GM21737 (cell line): ENCODE measurements around the gene SCAMP3.
A peak's percentile ranks its signal among the peaks of the same experiment; 100 is the strongest.

Experiments
- ATAC-seq: cut with Tn5 transposase; IDR thresholded peaks from one replicate; pipeline ENCODE4 v1.9.1; 2021; ENCODE audit warnings: mild to moderate bottlenecking, moderate library complexity; ENCODE audit not compliant: unreplicated experiment

SCAMP3 gene

DNA sequence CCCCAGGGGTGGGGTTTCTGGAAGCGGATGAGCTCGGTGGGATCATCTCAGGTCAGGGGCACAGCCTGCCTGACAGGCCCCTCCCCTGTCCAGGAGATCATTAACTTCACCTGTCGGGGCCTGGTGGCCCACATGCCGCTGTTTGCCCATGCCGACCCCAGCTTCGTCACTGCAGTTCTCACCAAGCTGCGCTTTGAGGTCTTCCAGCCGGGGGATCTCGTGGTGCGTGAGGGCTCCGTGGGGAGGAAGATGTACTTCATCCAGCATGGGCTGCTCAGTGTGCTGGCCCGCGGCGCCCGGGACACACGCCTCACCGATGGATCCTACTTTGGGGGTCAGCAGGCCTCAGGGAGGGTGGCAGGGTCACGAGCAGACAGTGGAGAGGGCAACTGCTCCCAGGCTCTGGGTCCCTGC is 23.5 kb upstream of the SCAMP3 start:
- no peak for ATAC-seq

DNA sequence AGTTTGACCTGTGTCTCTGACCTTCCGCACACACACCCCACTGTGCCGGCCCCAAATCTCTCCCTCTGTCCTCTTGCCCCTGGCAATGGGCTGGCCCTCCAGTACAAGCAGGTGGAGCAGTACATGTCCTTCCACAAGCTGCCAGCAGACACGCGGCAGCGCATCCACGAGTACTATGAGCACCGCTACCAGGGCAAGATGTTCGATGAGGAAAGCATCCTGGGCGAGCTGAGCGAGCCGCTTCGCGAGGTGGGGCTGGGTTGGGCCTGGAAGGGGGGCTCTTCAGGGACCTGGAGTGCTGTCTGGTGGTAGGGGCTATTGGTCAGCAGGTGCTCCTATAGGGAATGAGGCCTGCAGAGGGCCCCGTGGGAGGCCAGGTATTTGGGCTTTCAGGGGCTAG is 22.9 kb upstream of the SCAMP3 start:
- ATAC-seq: no peak

DNA sequence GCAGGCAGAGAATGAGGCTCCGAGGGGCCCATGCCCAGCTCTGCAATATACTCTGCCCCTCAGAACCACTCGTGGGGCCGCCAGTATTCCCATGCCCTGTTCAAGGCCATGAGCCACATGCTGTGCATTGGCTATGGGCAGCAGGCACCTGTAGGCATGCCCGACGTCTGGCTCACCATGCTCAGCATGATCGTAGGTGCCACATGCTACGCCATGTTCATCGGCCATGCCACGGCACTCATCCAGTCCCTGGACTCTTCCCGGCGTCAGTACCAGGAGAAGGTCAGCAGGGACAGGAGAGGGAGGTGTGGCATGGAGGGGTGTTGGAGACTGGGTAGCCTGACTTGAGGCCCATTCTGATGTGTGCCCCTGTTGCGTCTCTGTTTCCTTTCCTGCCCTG is 22.3 kb upstream of the SCAMP3 start:
- ATAC-seq: no peak

DNA sequence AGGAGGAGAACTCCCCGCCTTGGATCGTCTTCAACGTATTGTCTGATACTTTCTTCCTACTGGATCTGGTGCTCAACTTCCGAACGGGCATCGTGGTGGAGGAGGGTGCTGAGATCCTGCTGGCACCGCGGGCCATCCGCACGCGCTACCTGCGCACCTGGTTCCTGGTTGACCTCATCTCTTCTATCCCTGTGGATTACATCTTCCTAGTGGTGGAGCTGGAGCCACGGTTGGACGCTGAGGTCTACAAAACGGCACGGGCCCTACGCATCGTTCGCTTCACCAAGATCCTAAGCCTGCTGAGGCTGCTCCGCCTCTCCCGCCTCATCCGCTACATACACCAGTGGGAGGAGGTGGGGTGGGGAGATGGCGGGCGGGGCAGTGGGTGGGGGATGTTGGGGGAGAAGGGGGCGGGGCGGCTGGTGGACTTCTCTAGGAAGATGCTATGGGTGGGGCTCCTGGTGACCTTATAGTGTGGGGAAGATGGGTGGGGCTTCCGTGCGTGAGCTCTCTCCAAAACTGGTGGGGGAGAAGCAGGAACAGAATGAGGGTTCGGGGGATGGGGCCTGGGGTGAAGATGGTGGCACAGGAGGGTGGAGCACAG is 20.4 kb upstream of the SCAMP3 start:
- ATAC-seq: no peak

DNA sequence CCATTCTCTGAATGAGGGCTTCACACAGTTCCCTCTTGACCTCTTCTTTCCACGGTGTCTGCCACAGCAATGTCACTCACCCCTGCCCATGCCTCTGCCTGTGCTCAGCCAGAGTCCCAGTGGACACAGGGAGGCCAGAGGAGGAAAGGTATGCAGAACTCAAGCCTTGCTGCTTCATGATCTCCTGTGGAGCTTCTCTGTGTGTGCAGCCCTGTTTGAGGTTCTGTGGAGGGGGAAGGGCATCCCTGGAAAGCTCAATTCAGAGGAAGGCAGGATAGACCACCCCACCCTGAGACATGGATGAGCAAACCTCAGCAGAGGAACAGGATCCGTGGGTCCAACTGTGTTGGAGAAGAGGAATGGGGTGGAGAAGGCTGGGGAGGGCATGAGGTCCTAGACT is 17.1 kb upstream of the SCAMP3 start:
- ATAC-seq: no peak

DNA sequence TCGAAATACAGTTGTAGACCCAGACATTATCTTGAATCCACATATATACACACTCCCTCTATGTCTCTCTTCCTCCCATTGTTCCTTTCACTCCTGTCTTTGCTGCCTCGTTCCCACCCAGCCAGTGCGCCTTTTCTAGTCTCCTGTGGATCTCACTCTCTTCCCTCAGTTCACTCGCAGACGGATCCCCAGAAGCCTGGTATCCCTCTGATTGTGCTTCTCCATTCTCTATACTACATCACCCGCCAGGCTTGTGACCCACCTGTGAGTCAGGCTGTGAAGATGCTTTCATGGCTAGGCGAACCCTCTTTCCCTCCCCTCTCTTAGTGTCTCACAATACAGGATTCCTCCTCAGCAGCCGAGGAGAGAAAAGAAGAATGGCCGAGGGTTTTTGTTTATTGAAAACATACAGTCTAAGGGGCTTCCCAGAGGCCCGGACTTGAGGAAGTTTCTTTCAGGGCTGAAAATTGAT is 16.6 kb upstream of the SCAMP3 start:
- no peak for ATAC-seq

DNA sequence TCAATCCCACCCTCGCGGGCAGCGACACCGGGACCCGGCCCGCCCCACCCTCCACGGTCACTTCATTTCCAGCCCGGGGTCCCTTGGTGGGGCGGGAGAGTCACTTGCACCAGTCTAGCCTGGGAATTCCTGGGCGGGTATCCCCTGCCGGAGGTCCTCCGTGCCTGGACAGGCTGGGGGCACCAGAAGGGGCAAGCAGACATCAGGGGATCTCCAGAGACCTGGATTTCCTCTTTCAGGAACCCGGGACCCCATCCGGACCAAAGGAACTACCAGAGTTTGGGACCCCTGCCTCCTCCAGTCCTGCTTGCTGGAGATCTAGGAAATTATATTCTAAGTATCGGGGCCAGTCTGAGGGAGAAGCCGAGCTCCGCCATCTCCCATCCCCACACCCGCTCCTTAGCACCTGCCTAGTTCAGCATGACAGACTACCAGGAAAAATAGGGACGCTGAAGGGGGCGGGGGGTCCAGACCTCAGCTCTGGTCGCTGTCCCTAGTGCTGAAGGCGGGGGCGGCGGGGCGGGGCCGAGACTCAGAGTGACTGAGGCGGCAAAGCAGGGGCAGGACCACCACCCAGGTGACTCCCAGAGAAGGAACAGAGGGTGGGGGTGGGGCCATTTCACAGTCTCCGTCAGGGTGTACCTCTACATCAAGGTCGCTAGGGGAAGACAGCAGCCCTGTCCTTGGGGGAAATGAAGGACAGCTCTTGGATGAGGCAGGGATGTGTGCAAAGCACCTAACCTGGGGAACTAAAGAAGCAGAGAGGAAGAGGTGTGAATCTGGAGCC is 15.9 kb upstream of the SCAMP3 start:
- no peak for ATAC-seq

DNA sequence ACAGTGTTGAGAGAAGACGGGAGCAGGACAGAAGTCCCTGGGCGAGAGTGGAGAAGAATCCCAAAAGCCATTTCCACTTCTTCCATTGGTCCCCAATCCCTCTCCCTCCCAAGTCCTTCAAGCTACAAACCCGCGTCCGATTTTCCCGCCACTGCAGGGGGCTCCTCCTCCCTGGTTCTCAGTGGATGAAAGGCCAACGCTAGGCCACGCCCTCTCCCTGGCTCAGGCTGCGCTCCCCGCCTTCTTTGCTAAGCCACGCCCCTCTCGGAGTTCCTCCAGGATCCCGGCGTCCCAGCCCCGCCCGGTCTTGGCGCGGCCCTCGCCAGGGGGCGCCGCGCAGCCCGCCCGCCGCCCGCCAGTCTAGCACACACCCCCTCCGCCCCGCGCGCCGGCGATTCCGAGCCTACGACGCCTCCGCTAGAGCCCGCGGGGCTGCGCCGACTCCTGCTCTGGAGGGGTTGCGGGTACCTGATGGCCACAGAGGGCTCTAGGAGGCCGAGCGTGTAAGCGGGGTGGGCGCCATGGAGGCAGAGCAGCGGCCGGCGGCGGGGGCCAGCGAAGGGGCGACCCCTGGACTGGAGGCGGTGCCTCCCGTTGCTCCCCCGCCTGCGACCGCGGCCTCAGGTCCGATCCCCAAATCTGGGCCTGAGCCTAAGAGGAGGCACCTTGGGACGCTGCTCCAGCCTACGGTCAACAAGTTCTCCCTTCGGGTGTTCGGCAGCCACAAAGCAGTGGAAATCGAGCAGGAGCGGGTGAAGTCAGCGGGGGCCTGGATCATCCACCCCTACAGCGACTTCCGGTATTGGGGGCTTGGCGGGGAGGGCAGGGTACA is 15.1 kb upstream of the SCAMP3 start, which contains the start of gene HCN3:
Gene HCN3 (plus strand): TSS at position 394 of the 832 bp plus-strand sequence. CDS start 128 bp downstream, at position 522.
- ATAC-seq: peak; percentile 65

DNA sequence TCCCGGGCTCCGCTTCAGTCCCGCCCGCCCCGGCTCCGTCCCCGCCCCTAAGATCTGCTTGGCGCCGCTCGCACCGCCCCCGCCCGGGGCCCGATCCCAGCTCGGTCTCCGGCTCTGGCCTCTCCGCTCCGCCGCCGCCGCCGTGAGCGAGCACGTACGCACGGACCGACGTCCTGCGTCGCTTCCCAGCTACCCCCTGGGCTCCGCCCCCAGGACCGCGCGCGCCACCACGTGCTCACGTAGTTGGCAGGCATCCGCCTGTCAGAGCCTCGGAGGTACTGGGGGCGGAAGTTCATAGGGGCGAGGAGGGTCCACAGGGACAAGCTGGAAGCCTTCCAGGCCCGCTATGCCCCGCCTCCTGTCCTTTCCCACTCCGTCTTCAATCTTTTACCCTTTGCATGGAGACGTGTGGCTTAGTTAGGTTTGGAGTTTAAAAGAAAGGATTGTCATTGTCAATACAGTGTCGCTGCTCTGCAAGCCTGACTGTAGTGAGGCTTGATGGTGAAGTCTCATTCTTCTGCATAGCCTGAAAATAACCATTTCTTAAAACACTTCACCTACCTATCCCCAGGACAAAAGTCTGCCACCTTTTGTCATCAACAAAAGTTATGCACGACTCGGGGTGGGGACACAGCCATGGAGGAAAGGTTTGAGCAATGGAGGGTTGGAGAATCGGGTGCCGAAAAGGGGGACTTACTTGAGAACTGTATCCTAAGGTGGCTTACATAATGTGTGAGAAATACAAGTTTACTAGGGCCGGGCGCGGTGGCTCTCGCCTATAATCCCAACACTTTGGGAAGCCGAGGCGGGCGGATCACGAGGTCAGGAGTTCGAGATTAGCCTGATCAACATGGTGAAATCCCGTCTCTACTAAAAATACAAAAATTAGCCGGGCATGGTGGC is 11.4 kb upstream of the SCAMP3 start, which contains the start of gene CLK2:
Gene CLK2 (minus strand): TSS at position 162 of the 903 bp plus-strand sequence. CDS start 2,527 bp downstream, outside the sequence.
- peak; percentile 78 for ATAC-seq

DNA sequence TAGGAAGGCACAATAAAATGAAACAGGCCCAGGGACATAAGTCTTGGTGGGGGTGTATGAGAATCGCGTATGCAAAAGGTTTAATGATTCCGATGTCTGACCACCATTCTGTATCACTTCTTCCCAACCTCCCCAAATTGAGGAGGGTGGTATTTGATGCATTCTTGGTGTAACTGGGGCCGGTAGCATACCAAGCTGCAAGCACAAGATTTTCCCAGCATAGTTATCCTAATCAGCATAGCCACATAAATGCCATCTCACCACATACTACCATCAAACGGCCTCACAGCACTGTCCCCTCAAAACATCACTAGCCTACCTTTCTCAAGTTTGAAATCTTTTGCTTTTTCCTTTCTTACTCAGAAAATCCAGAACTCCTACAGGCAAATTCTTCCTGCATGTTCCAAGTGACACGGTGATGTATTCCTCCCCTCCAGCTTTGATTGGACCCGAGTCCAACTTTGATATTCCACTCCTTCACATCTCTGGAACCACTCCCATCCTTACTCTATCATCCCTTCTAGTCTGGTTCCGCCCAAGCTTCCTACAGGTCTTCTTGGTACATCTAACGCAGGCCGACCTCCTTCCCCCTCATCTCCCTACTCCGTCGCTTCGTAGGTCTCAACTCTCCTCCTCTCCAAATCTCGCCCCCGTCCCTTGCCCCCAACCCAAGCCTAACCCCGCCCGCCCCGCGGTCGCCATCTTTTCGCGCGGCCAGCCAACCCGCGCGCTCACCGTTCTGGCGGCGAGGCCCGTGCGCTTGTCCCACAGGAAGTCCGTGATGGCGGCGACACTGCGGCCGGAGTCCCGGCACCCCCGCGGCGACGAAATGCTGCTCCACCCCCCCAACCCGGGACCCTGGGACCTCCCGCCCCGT is 10.5 kb upstream of the SCAMP3 start:
- ATAC-seq: peak; percentile 24

DNA sequence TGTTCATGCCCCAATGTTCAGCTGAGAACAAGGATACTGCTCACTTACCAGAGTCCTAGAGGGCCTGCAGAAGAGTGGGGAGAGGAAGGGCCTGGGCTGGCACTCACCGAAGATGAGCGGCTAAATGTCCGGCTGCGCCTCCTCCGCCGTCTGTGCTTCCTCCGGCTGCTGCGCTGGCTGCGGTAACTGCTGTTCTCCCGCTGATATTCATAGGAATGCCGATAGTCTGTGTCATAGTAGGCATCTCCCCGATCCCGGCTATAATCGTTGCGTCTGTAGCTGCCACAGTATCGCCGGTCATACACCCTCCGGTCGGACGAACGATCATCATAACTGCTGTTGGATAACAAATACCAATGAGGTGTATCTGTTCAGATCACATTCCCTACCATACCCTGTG is 7.2 kb upstream of the SCAMP3 start:
- ATAC-seq: no peak

DNA sequence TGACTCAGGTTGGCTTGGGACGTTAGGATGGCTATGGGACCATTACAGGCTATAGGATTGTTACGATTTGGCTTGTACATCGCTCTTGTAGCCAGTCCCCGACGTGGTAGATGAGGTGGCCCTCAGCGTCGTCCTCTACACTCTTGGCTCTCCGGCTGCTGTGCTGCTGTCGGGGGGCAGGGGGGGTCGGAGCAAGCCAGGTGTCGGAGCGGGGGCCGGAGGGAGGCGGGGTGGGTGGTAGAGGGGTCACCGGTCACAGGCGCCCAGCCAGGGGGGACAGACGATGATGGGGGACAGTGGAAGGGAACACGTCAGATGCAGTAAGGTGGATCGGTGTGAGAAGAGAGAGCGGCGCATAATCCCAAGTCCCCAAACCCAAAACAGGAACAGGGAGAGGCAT is 6.5 kb upstream of the SCAMP3 start:
- no peak for ATAC-seq

DNA sequence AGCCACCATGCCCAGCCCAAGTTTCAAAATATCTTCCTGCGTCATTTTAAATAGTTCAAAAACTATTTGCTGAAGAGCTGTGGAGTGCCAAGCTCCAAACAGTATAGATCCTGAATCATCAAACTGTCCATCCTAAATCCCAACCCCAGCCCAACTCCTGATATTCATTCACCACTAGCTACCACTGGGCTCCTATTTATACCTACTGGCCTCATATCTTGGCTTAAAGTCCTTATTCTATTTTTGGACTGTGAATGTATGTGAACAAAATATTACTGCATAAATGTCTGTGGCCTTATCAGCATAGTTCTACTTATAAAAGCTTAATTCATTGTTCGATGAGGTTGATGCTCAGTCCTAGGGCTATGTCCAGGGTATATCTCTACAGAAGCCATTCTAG is 5.2 kb upstream of the SCAMP3 start:
- no peak for ATAC-seq

DNA sequence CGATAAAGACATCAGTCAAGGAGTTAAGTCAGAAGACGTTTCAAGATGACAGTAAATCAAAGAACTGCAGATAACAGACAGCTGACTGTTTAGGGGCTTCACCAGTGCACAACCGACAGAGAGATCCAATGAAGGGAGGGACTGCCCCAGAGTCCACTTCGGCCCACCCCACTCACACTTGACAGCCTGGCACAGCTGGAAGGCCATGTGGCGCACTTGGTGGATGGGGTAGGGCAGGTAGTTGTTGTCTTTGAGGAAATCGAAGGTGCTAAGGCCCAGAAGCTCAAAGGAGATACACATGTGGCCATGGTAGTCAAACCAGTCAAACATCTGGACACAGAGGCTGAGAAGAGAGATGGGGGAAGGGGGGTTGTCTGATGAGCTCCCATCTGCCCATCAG is 4.4 kb upstream of the SCAMP3 start:
- no peak for ATAC-seq

DNA sequence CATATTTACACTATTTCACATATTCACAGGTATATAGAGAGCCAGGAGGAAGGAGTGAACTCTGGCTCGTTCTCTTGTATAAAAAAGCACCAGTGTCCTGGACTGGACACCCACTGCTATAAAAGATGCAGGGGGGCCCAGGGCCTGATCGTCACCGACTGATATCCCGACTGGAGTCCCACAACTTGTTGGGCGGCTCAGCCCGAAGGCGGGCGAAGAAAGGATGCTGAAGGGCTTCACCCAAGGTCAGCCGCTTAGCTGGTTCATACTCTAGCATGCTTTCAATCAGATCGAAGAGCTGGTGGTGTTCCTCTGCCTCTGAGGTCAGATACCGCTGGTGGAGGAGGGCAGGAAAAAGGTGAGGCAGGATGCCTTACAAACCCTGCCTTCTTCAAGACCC is 907 bp upstream of the SCAMP3 start:
- ATAC-seq: no peak

DNA sequence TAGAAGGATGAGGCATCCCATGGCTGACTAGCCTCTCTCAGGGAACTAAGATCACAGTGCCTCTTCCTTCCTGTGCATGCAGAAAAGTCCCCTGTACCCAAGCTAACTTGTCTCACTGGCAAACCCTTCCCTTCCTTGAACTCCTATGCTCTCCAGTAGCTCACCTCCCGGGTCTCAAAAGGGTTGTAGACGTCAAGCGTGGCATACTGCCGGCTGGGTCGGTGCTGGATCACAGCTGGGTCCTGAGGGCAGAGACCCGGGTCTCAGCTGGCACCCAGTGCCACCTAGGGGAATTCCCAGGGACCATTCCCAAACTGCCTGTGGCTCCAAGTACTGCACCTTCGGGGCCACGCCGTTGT is 688 bp downstream of the SCAMP3 start:
- no peak for ATAC-seq

DNA sequence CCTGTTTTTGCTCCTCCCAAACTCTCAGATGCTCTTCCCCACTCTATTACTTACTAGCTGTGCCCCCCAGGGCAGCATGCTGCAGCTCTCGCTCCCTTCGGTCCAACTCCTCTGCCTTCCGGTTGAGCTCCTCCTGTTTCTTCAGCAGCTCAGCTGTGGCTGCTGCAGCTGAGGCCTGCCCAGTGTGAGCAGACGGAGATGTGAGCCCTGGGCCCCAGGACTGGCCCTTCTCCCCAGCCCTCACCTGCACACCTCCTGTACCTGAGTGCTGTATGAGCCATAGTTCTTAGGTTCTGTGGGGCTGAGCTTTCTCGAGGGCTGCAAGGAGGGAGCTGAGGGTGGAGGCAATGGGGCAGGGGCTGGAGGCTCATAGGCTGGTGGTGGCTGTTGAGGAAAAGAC is 1.9 kb downstream of the SCAMP3 start:
- no peak for ATAC-seq

DNA sequence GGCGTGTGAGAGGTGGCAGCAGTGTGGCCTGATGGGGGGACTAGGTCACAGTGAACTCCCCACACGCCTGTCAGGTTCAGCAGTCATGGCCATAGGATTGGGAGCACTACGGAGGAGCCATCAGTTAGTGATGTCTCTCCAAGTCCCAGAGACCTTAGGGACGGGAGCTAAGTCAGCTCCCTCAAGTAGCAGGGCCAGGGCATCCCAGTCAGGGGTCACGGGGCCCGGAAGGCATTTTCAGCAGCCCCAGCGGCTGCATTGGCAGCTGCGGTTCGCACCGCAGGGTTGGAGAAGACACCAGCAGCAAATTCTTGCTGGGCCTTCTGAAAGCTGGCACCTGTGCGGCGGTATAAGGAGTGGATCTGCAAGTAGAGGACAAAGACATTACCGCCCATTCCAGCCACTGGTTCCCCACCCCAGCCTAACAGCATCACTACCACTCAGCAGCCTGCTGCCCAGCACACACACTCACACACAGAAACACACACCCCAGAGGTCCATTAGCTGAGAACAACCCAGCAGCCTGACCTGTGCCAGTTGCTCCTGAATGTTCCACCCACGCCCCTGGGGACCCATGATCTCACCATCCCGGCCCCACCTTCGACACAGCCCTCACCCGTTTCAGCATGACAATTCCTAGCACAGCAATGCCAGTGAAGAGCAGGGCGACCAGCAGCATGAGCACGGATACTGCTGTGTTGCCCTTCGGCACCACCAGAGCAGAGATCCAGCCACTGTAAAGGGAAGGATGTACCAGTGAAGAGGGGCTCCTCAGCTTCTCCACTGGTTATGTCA is 5.9 kb downstream of the SCAMP3 start:
- no peak for ATAC-seq
